Measurements from ENCODE around the gene CLEC1A. TPM values are rescaled to one million over a fixed set of nuclear protein-coding genes. Genes with fewer than 3 reads are reported as not detected.

CLEC1A gene
- total RNA-seq, 1 experiment from 2014 or later, result 0.41 TPM

DNA sequence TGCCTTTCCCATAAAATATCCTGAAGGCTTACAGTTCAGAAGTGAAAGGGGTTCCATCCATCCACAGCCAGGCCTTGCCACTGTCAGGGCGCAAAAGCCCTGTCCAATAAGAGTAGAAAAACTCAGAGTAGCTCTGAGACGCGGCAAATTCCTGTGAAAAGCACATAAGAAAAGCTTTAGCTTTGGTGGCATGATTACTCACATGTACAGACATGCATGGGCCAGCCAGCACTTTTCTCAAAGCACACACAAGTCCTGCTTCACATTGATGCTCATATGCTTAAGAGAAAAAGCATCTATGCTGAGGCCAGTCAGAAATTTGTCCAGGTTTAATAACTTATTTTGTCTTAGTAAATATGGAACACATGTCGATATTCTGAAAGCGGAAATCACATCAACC is 25.5 kb downstream of the CLEC1A start:
- no TSS peak for BruUV-seq (replicated peaks)
- H3K4me1 ChIP-seq (ENCODE audit: control insufficient read depth, insufficient read depth, low read length), result no peaks in the 10 kb centered on the region

GRCh38 chr12:10072131-10072530 is 26.7 kb downstream of the CLEC1A start:
- no TSS peak for BruUV-seq (replicated peaks)
- Histone ChIP-seq H3K9me3 (ENCODE audit: control insufficient read depth, insufficient read depth, low read depth, low read length) (no peaks in the 10 kb centered on the region), H3K36me3 (ENCODE audit: control insufficient read depth, insufficient read depth, low read length) (no peaks in the 10 kb centered on the region), H3K27ac (ENCODE audit: low read length) (no peak overlapping the region), H3K4me3 (ENCODE audit: low read depth in 2 of 2, low read length in 2 of 2) (no peak overlapping the region), H3K27me3 (ENCODE audit: control insufficient read depth, insufficient read depth, low read length) (no peaks in the 10 kb centered on the region), H3K4me1 (ENCODE audit: control insufficient read depth, insufficient read depth, low read length) (no peaks in the 10 kb centered on the region)
- CTCF ChIA-PET, result no interaction called here
- intact Hi-C loops (cut with micrococcal nuclease; ENCODE audit: unreplicated experiment) (no loop called here), in situ Hi-C loops (cut with HindIII; ENCODE audit: low pct_unique_long_range_greater_than_20kb, low sequenced_read_pairs) (no loop called here)
- POLR2A ChIA-PET, result no interaction called here
- DNase-seq (ENCODE audit: low read depth, low spot score) (no peak), ATAC-seq (no peak)
- no peak for TF ChIP-seq POLR2AphosphoS5 (IDR thresholded peaks at IDR 0.05; ENCODE audit: low read depth, low read length)
- TF ChIP-seq TCF7L2 (IDR thresholded peaks at IDR 0.05; ENCODE audit: low read depth, low read length), result no peak
- TF ChIP-seq SIN3A (IDR thresholded peaks at IDR 0.05; ENCODE audit: borderline replicate concordance, insufficient read depth, low read depth, low read length), result no peak
- TF ChIP-seq CTCF (IDR thresholded peaks at IDR 0.05), result no peak
- TF ChIP-seq REST (IDR thresholded peaks at IDR 0.05; ENCODE audit: insufficient read depth in 1 of 2, low read depth in 2 of 2, low read length in 1 of 2), result no peak

More for the DNA sequence above, 25.5 kb downstream of the CLEC1A start:
- ChIA-PET POLR2A (no interaction called here), CTCF (no interaction called here)
- in situ Hi-C loops (cut with HindIII; ENCODE audit: low pct_unique_long_range_greater_than_20kb, low sequenced_read_pairs) (no loop called here), intact Hi-C loops (cut with micrococcal nuclease; ENCODE audit: unreplicated experiment) (no loop called here)
- H3K9me3 ChIP-seq (ENCODE audit: control insufficient read depth, insufficient read depth, low read depth, low read length), result no peaks in the 10 kb centered on the region
- H3K36me3 ChIP-seq (ENCODE audit: control insufficient read depth, insufficient read depth, low read length), result no peaks in the 10 kb centered on the region
- H3K4me3 ChIP-seq (ENCODE audit: low read depth in 2 of 2, low read length in 2 of 2), result no peak overlapping the region
- DNase-seq (ENCODE audit: low read depth, low spot score) (no peak), ATAC-seq (no peak)
- H3K27ac ChIP-seq (ENCODE audit: low read length), result no peak overlapping the region
- no peak for TF ChIP-seq REST (IDR thresholded peaks at IDR 0.05; ENCODE audit: insufficient read depth in 1 of 2, low read depth in 2 of 2, low read length in 1 of 2)
- TF ChIP-seq SIN3A (IDR thresholded peaks at IDR 0.05; ENCODE audit: borderline replicate concordance, insufficient read depth, low read depth, low read length), result no peak
- no peak for TF ChIP-seq CTCF (IDR thresholded peaks at IDR 0.05)
- no peak for TF ChIP-seq POLR2AphosphoS5 (IDR thresholded peaks at IDR 0.05; ENCODE audit: low read depth, low read length)
- no peak for TF ChIP-seq TCF7L2 (IDR thresholded peaks at IDR 0.05; ENCODE audit: low read depth, low read length)
- no peaks in the 10 kb centered on the region for H3K27me3 ChIP-seq (ENCODE audit: control insufficient read depth, insufficient read depth, low read length)
